Colonic mucosa (tissue), 4 donors: ENCODE data around the gene B4GALT6. TPM values are rescaled to one million over a fixed set of nuclear protein-coding genes. Genes with fewer than 3 reads are reported as not detected.
A peak's percentile ranks its signal among the peaks of the same experiment; 100 is the strongest.

ENCODE experiments used
- DNase-seq: peaks from one replicate; pipeline ENCODE4 v3.0.0-alpha.2; 2020
- H3K27ac ChIP-seq: fragments of 200-600 bp; one replicate; pipeline ENCODE4 v1.8.0; 2021
- H3K27me3 ChIP-seq: fragments of 200-600 bp; one replicate; pipeline ENCODE4 v1.8.0; 2021
- H3K36me3 ChIP-seq: fragments of 200-600 bp; one replicate; pipeline ENCODE4 v1.8.0; 2021
- H3K4me1 ChIP-seq: fragments of 200-600 bp; one replicate; pipeline ENCODE4 v1.8.0; 2021; ENCODE audit warnings: mild to moderate bottlenecking
- H3K4me3 ChIP-seq: fragments of 200-600 bp; one replicate; pipeline ENCODE4 v1.8.0; 2021
- H3K9ac ChIP-seq, 2 donors: one replicate each; pipeline ENCODE4 v1.7.0; 2013; ENCODE audit warnings: control low read depth in 2 of 2, low read depth in 2 of 2, low read length in 2 of 2
- H3K9me3 ChIP-seq: fragments of 200-600 bp; one replicate; pipeline ENCODE4 v1.8.0; 2021
- CTCF ChIP-seq: fragments of 200-600 bp; IDR thresholded peaks from one replicate; pipeline ENCODE4 v1.8.0; 2022; ENCODE audit warnings: antibody characterized with exemption, mild to moderate bottlenecking
- intact Hi-C: fragments of 100-400 bp; cut with DNase I; formaldehyde crosslinking; loops from one replicate; pipeline ENCODE4 v1.14.1; 2022
- total RNA-seq, 2 donors: library from RNA; stranded (reverse); fragmentation: NEBNext Ultra II Directional in 1 of 2; extraction: Animal tissue kit (Norgen Biotek cat#: 25700) in 1 of 2; gene quantifications; one replicate each; pipeline ENCODE4 v1.2.1, GENCODE V29; 2021
- donor health status: healthy.
- donor health status: DM: no; HTN: no; CAD: no.
- donor health status: DM: no; HTN: no; CAD: no.

Gene B4GALT6
- total RNA-seq, 2 donors from 2014 or later: 5.7 to 7.5 TPM

GRCh38 chr18:31722369-31722957 is 38.1 kb upstream of the B4GALT6 start:
- no peaks in the 10 kb centered on the region for H3K4me1 ChIP-seq
- no peak overlapping the region for H3K9ac ChIP-seq
- no peak overlapping the region for H3K4me3 ChIP-seq
- H3K27ac ChIP-seq: no peak overlapping the region
- DNase-seq: peak; percentile 91
- intact Hi-C loops: loop anchor here (2.0 kb wide), 1 partner anchor 166 kb away; no protein-coding TSS in a partner anchor
- no peaks in the 10 kb centered on the region for H3K27me3 ChIP-seq
- H3K9me3 ChIP-seq: no peaks in the 10 kb centered on the region
- H3K36me3 ChIP-seq: no peaks in the 10 kb centered on the region
- TF ChIP-seq CTCF: peak; percentile 86

GRCh38 chr18:31721601-31722000 is 37.2 kb upstream of the B4GALT6 start:
- no peak for TF ChIP-seq CTCF
- DNase-seq: no peak
- no peaks in the 10 kb centered on the region for H3K27me3 ChIP-seq
- intact Hi-C loops: no loop called here
- no peaks in the 10 kb centered on the region for H3K9me3 ChIP-seq
- H3K4me1 ChIP-seq: no peaks in the 10 kb centered on the region
- no peak overlapping the region for H3K27ac ChIP-seq
- H3K36me3 ChIP-seq: no peaks in the 10 kb centered on the region
- H3K4me3 ChIP-seq: no peak overlapping the region
- no peak overlapping the region for H3K9ac ChIP-seq

GRCh38 chr18:31720867-31721266 is 36.5 kb upstream of the B4GALT6 start:
- Histone ChIP-seq H3K9ac (no peak overlapping the region), H3K36me3 (no peaks in the 10 kb centered on the region), H3K4me3 (no peak overlapping the region), H3K9me3 (no peaks in the 10 kb centered on the region), H3K27ac (no peak overlapping the region), H3K27me3 (no peaks in the 10 kb centered on the region), H3K4me1 (no peaks in the 10 kb centered on the region)
- no peak for TF ChIP-seq CTCF
- no peak for DNase-seq
- intact Hi-C loops: no loop called here

DNA sequence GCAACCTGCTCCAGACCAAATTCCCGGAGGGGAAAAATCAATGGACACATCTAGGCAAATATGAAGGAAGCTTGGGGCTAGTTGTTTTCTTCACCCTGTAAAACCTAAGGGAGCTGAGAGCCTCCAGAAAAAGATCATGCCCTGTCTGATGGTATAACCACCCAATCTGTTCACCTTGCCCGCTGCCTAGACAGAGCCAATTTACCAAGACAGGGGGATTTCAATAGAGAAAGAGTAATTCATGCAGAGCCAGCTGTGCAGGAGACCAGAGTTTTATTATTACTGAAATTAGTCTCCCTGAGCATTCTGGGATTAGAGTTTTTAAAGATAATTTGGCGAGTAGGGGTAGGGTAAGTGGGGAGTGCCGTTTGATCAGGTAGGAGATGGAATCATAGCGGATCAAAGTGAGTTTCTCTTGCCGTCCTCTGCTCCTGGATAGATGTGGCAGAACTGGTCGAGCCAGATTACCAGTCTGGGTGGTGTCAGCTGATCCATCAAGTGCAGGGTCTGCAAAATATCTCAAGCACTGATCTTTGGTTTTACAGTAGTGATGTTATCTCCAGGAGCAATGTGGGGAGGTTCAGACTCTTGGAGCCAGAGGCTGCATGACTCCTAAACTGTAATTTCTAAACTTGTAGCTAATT is 35.1 kb upstream of the B4GALT6 start:
- intact Hi-C loops: no loop called here
- no peaks in the 10 kb centered on the region for H3K27me3 ChIP-seq
- H3K4me1 ChIP-seq: no peaks in the 10 kb centered on the region
- no peaks in the 10 kb centered on the region for H3K36me3 ChIP-seq
- H3K4me3 ChIP-seq: no peak overlapping the region
- no peaks in the 10 kb centered on the region for H3K9me3 ChIP-seq
- no peak for DNase-seq
- H3K27ac ChIP-seq: no peak overlapping the region
- TF ChIP-seq CTCF: no peak
- H3K9ac ChIP-seq: no peak overlapping the region

GRCh38 chr18:31718386-31718785 is 34.0 kb upstream of the B4GALT6 start:
- Histone ChIP-seq H3K36me3 (no peaks in the 10 kb centered on the region), H3K4me3 (no peak overlapping the region), H3K4me1 (no peaks in the 10 kb centered on the region), H3K27ac (no peak overlapping the region), H3K9me3 (no peaks in the 10 kb centered on the region), H3K9ac (no peak overlapping the region), H3K27me3 (no peaks in the 10 kb centered on the region)
- intact Hi-C loops: no loop called here
- no peak for TF ChIP-seq CTCF
- DNase-seq: no peak
